Mucosa of descending colon (tissue), 3 donors: ENCODE measurements around the gene LGI4. TPM values are rescaled to one million over a fixed set of nuclear protein-coding genes. Genes with fewer than 3 reads are reported as not detected.

Experiments used
- ATAC-seq: fragments of 200-7000 bp; cut with Tn5 transposase; one replicate; pipeline ENCODE4 v1.9.1; 2020; ENCODE audit warnings: mild to moderate bottlenecking, moderate library complexity
- DNase-seq, 3 donors: peaks; one replicate each; pipeline ENCODE4 v3.0.0-alpha.2; 2020
- H3K36me3 ChIP-seq: fragments of 200-600 bp; one replicate; pipeline ENCODE4 v1.8.0; 2021; ENCODE audit warnings: low read depth, mild to moderate bottlenecking
- H3K4me1 ChIP-seq: fragments of 200-600 bp; one replicate; pipeline ENCODE4 v1.8.0; 2021; ENCODE audit warnings: low read depth, mild to moderate bottlenecking
- H3K4me3 ChIP-seq: fragments of 200-600 bp; one replicate; pipeline ENCODE4 v1.8.0; 2021; ENCODE audit warnings: mild to moderate bottlenecking
- H3K9me3 ChIP-seq: fragments of 200-600 bp; one replicate; pipeline ENCODE4 v1.8.0; 2021; ENCODE audit warnings: mild to moderate bottlenecking
- intact Hi-C, 2 donors: fragments of 100-400 bp; cut with DNase I in 1 of 2; cut with micrococcal nuclease in 1 of 2; formaldehyde crosslinking; loops; one replicate each; pipeline versions ENCODE4 v1.11.0 to v1.11.1; 2022; cut with DNase I, micrococcal nuclease
- long read RNA-seq, 2 donors: library from polyadenylated mRNA; unstranded; transcript quantifications; one replicate each; pipeline ENCODE4 v2.0.0, GENCODE V29; 2019 to 2021
- total RNA-seq, 3 donors: library from RNA; stranded (reverse); fragmentation: NEBNext Ultra II Directional in 2 of 3; extraction: Animal tissue kit (Norgen Biotek cat#: 25700) in 2 of 3; gene quantifications; one replicate each; pipeline versions ENCODE4 v1.2.1 to v1.2.4, GENCODE V29; 2021 to 2023
- TF ChIP-seq, protein P1 (sequence below): fragments of 200-600 bp; IDR thresholded peaks from one replicate; pipeline ENCODE4 v1.8.0; 2022; ENCODE audit warnings: antibody characterized with exemption, mild to moderate bottlenecking
- donor health status: DM: no; HTN: no; CAD: no; lungs with moderate emphysema.
- donor health status: DM: no; HTN: no; CAD: no.
- donor health status: DM: no; HTN: yes; CAD: no.

Gene LGI4
- total RNA-seq, result 10 to 100 TPM; 14.1 to 38.8 (median 31.1) TPM
- long read RNA-seq, donor 1, transcript LGI4-201 (9 exons, 2,814 nt), result major isoform, 27 of 60 reads
- long read RNA-seq, donor 1, transcript LGI4-206 (6 exons, 1,113 nt), result minor isoform, 5 of 60 reads
- long read RNA-seq, donor 1, partial matches to known transcripts, result 10 of 60 reads
- long read RNA-seq, donor 1, other reads (novel, unspliced or antisense), result 16 of 60 reads
- long read RNA-seq, donor 2, partial matches to known transcripts, result 6 of 9 reads
- long read RNA-seq, donor 2, other reads (novel, unspliced or antisense), result 2 of 9 reads

- no peaks in the 10 kb centered on the region for H3K9me3 ChIP-seq
- H3K4me1 ChIP-seq, result peaks cover 25% of the 10 kb centered on the region
- H3K4me3 ChIP-seq, result no peak within 1 kb of the TSS
- ATAC-seq (no peak), DNase-seq (peak in 2 of 3 donors; percentile 39 to 59)
- TF ChIP-seq, protein P1, sequence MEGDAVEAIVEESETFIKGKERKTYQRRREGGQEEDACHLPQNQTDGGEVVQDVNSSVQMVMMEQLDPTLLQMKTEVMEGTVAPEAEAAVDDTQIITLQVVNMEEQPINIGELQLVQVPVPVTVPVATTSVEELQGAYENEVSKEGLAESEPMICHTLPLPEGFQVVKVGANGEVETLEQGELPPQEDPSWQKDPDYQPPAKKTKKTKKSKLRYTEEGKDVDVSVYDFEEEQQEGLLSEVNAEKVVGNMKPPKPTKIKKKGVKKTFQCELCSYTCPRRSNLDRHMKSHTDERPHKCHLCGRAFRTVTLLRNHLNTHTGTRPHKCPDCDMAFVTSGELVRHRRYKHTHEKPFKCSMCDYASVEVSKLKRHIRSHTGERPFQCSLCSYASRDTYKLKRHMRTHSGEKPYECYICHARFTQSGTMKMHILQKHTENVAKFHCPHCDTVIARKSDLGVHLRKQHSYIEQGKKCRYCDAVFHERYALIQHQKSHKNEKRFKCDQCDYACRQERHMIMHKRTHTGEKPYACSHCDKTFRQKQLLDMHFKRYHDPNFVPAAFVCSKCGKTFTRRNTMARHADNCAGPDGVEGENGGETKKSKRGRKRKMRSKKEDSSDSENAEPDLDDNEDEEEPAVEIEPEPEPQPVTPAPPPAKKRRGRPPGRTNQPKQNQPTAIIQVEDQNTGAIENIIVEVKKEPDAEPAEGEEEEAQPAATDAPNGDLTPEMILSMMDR, result no peak
- H3K36me3 ChIP-seq, result no peaks in the 10 kb centered on the region
- intact Hi-C loops, result no loop called here
These were observed at the start of gene LGI4 for GRCh38 chr19:35134601-35135242. TSS of gene LGI4 (minus strand) at chr19:35135059. CDS start at chr19:35134680, 379 bp downstream.

DNA sequence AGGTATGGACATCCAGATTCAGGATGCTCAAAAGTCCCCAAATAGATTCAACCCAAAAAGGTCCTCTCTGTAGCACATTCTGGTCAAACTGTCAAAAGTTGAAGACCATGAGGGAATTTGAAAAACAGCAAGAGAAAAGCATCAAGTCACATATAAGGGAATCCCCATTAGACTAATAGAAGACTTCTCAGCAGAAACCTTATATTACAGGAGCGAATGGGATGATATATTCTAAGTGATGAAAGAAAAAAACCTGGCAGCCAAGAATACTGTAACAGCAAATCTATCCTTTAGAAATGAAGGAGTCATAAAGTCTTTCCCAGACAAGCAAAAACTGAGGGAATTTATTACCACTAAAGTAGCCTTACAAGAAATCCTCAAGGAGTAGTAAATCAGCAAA lies 49.4 kb upstream of the LGI4 start:
- H3K36me3 ChIP-seq, result no peaks in the 10 kb centered on the region
- no peak overlapping the region for H3K4me3 ChIP-seq
- H3K9me3 ChIP-seq, result no peaks in the 10 kb centered on the region
- DNase-seq (no peak), ATAC-seq (no peak)
- TF ChIP-seq, protein P1, result no peak
- intact Hi-C loops, result no loop called here
- H3K4me1 ChIP-seq, result no peaks in the 10 kb centered on the region

GRCh38 chr19:35181387-35181786 lies 46.5 kb upstream of the LGI4 start:
- DNase-seq (no peak), ATAC-seq (no peak)
- no peaks in the 10 kb centered on the region for H3K36me3 ChIP-seq
- H3K4me1 ChIP-seq, result no peaks in the 10 kb centered on the region
- intact Hi-C loops, result no loop called here
- H3K4me3 ChIP-seq, result no peak overlapping the region
- TF ChIP-seq, protein P1, result no peak
- H3K9me3 ChIP-seq, result no peaks in the 10 kb centered on the region

- Histone ChIP-seq H3K9me3 (no peaks in the 10 kb centered on the region), H3K4me1 (no peaks in the 10 kb centered on the region), H3K4me3 (no peak overlapping the region), H3K36me3 (no peaks in the 10 kb centered on the region)
- no peak for ATAC-seq
- intact Hi-C loops, result no loop called here
- TF ChIP-seq, protein P1, result no peak
- no peak for DNase-seq
These were observed 45.0 kb upstream of the LGI4 start for GRCh38 chr19:35179830-35180229.

- TF ChIP-seq, protein P1, result no peak
- no peak for DNase-seq
- ATAC-seq, result no peak
- Histone ChIP-seq H3K9me3 (no peaks in the 10 kb centered on the region), H3K36me3 (no peaks in the 10 kb centered on the region), H3K4me3 (no peak overlapping the region), H3K4me1 (no peaks in the 10 kb centered on the region)
- intact Hi-C loops, result no loop called here
These were observed 43.8 kb upstream of the LGI4 start for GRCh38 chr19:35178701-35179100.
